Endothelial cell (in vitro differentiated cells): ENCODE data around the gene GSPT2. TPM values are rescaled to one million over a fixed set of nuclear protein-coding genes. Genes with fewer than 3 reads are reported as not detected.

ENCODE experiments used
- DNase-seq: peaks from one replicate; pipeline ENCODE4 v3.0.0; 2021; ENCODE audit warnings: low spot score
- H3K27ac Mint-ChIP-seq: one replicate; pipeline ENCODE4 v1.8.0; 2021; ENCODE audit warnings: mixed read lengths, inconsistent platforms; ENCODE audit not compliant: unreplicated experiment
- H3K27me3 Mint-ChIP-seq: one replicate; pipeline ENCODE4 v1.8.0; 2021; ENCODE audit warnings: mild to moderate bottlenecking, moderate library complexity, mixed read lengths, inconsistent platforms; ENCODE audit not compliant: unreplicated experiment
- H3K36me3 Mint-ChIP-seq: one replicate; pipeline ENCODE4 v1.8.0; 2021; ENCODE audit warnings: mild to moderate bottlenecking, low read depth, mixed read lengths, inconsistent platforms; ENCODE audit not compliant: unreplicated experiment
- H3K4me1 Mint-ChIP-seq: one replicate; pipeline ENCODE4 v1.8.0; 2021; ENCODE audit warnings: mild to moderate bottlenecking, mixed read lengths, inconsistent platforms; ENCODE audit not compliant: unreplicated experiment
- H3K4me3 Mint-ChIP-seq: one replicate; pipeline ENCODE4 v1.8.0; 2021; ENCODE audit warnings: mild to moderate bottlenecking, mixed read lengths, inconsistent platforms; ENCODE audit not compliant: unreplicated experiment
- H3K9me3 Mint-ChIP-seq: one replicate; pipeline ENCODE4 v1.8.0; 2021; ENCODE audit warnings: mixed read lengths, inconsistent platforms; ENCODE audit not compliant: unreplicated experiment
- CTCF ChIP-seq: fragments of 200-600 bp; sonication (generic); IDR thresholded peaks from one replicate; pipeline ENCODE4 v1.5.0; 2021; ENCODE audit warnings: antibody characterized with exemption; ENCODE audit not compliant: unreplicated experiment
- total RNA-seq: library from RNA; stranded (reverse); fragmentation: NEBNext Ultra II Directional; extraction: Animal tissue kit (Norgen Biotek cat#: 25700); gene quantifications from one replicate; pipeline ENCODE4 v1.2.1, GENCODE V29; 2021; ENCODE audit not compliant: unreplicated experiment

The GSPT2 gene
- total RNA-seq, 1 donor from 2014 or later, result 16.4 TPM

GRCh38 chrX:51760657-51761056 lies 17.4 kb downstream of the GSPT2 start:
- no peaks in the 10 kb centered on the region for H3K27me3 Mint-ChIP-seq
- H3K9me3 Mint-ChIP-seq, result no peaks in the 10 kb centered on the region
- no peak overlapping the region for H3K4me3 Mint-ChIP-seq
- H3K36me3 Mint-ChIP-seq, result no peaks in the 10 kb centered on the region
- no peak for DNase-seq
- TF ChIP-seq CTCF, result no peak
- no peak overlapping the region for H3K27ac Mint-ChIP-seq
- H3K4me1 Mint-ChIP-seq, result no peaks in the 10 kb centered on the region

GRCh38 chrX:51766546-51766945 lies 23.3 kb downstream of the GSPT2 start:
- Mint-ChIP-seq H3K9me3 (no peaks in the 10 kb centered on the region), H3K4me1 (no peaks in the 10 kb centered on the region), H3K36me3 (no peaks in the 10 kb centered on the region), H3K27me3 (no peaks in the 10 kb centered on the region), H3K4me3 (no peak overlapping the region), H3K27ac (no peak overlapping the region)
- no peak for DNase-seq
- no peak for TF ChIP-seq CTCF

GRCh38 chrX:51776851-51777250 lies 33.6 kb downstream of the GSPT2 start:
- Mint-ChIP-seq H3K27ac (no peak overlapping the region), H3K4me3 (no peak overlapping the region), H3K36me3 (no peaks in the 10 kb centered on the region), H3K4me1 (no peaks in the 10 kb centered on the region), H3K9me3 (no peaks in the 10 kb centered on the region), H3K27me3 (peaks cover 2% of the 10 kb centered on the region)
- TF ChIP-seq CTCF, result no peak
- DNase-seq, result no peak

- Mint-ChIP-seq H3K9me3 (no peaks in the 10 kb centered on the region), H3K27ac (no peak overlapping the region), H3K4me3 (no peak overlapping the region), H3K36me3 (no peaks in the 10 kb centered on the region), H3K27me3 (peaks cover 2% of the 10 kb centered on the region), H3K4me1 (no peaks in the 10 kb centered on the region)
- no peak for TF ChIP-seq CTCF
- DNase-seq, result no peak
Observed at GRCh38 chrX:51779306-51779705, 36.1 kb downstream of the GSPT2 start.

GRCh38 chrX:51795136-51795535 lies 51.9 kb downstream of the GSPT2 start:
- Mint-ChIP-seq H3K27ac (no peak overlapping the region), H3K36me3 (no peaks in the 10 kb centered on the region), H3K4me1 (no peaks in the 10 kb centered on the region), H3K9me3 (no peaks in the 10 kb centered on the region), H3K27me3 (no peaks in the 10 kb centered on the region), H3K4me3 (no peak overlapping the region)
- DNase-seq, result no peak
- no peak for TF ChIP-seq CTCF

Other genes with a start within 250 kb of the GSPT2 start
- gene NUDT11, start 246.8 kb upstream of the GSPT2 start, total RNA-seq, result 8.7 TPM
- gene CENPVL3, start 124.5 kb upstream of the GSPT2 start, total RNA-seq, result 2.1 TPM
- not detected for gene CENPVL2, start 60.6 kb upstream of the GSPT2 start, total RNA-seq
- not detected for gene CENPVL1, start 32.9 kb upstream of the GSPT2 start, total RNA-seq
- gene MAGED1, start 150.2 kb downstream of the GSPT2 start, total RNA-seq, result 196 TPM